ENCODE results near the gene WDR33. TPM values are rescaled to one million over a fixed set of nuclear protein-coding genes. Genes with fewer than 3 reads are reported as not detected.
"Not testable (repeated sequence)": the region's sequence is repeated elsewhere in the genome, so short reads cannot be mapped to it uniquely, and the experiment has no call there.

WDR33 gene
- total RNA-seq, 4 donors from 2014 or later, result 25.8 to 35.3 (median 33.3) TPM

DNA sequence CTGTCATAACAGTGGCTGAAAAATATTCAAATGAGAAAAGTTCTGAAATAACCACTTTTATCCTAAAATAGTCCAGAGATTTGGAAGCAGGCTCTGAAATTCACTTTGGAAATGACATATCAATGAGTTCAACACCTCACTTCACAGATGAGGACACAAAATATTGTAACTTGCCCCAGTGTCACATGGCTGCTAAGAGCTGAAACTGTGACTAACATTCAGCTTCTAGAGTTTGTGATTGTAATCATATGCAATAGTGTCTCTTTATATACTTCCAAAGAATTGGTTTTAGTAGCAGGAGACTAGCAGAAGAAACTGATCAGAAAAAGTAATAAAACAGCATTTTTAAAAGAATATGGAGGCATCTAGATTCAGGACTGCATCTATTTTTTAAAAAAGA lies 57.6 kb downstream of the WDR33 start:
- no peaks in the 10 kb centered on the region for H3K27me3 ChIP-seq
- intact Hi-C loops (cut with DNase I), result loop anchor here (10.0 kb wide), 1 partner anchor 51 kb away; no protein-coding TSS in a partner anchor
- TF ChIP-seq EP300 (IDR thresholded peaks at IDR 0.05) (no peak), POLR2A (IDR thresholded peaks at IDR 0.05; ENCODE audit: low read depth) (no peak), POLR2AphosphoS5 (IDR thresholded peaks at IDR 0.05) (no peak)
- TF ChIP-seq, protein P1, sequence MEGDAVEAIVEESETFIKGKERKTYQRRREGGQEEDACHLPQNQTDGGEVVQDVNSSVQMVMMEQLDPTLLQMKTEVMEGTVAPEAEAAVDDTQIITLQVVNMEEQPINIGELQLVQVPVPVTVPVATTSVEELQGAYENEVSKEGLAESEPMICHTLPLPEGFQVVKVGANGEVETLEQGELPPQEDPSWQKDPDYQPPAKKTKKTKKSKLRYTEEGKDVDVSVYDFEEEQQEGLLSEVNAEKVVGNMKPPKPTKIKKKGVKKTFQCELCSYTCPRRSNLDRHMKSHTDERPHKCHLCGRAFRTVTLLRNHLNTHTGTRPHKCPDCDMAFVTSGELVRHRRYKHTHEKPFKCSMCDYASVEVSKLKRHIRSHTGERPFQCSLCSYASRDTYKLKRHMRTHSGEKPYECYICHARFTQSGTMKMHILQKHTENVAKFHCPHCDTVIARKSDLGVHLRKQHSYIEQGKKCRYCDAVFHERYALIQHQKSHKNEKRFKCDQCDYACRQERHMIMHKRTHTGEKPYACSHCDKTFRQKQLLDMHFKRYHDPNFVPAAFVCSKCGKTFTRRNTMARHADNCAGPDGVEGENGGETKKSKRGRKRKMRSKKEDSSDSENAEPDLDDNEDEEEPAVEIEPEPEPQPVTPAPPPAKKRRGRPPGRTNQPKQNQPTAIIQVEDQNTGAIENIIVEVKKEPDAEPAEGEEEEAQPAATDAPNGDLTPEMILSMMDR (IDR thresholded peaks at IDR 0.05), result no peak

DNA sequence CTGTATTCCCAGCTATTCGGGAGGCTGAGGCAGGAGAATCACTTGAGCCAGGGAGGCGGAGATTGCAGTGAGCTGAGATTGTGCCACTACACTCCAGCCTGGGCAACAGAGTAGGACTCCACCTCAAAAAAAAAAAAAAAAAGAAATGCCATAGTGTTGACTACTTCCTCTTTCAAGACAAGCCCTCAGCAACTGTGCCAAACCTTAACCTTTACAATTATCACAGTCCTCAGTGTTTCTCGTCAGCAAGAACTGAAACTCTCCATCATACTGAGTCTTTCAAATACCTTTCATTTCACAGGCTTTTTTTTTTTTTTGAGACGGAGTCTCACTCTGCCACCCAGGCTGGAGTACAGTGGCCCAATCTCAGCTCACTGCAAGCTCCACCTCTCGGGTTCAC lies 61.4 kb downstream of the WDR33 start:
- H3K4me3 ChIP-seq; intact Hi-C loops (cut with DNase I); H3K27me3 ChIP-seq; H3K9me3 ChIP-seq; DNase-seq (ENCODE audit: extremely low spot score): not testable (repeated sequence)
- WGBS, result 75% methylated on average over 5 of the region's 5 CpGs
- Histone ChIP-seq H3K27ac (replicated peaks in 1 of 4) (peak overlapping the region in 2 of 4 donors; percentile 36 to 56), H3K4me1 (peaks cover 3 to 31% (median 23%) of the 10 kb centered on the region in 4 donors), H3K36me3 (peaks cover 0 to 31% (median 15%) of the 10 kb centered on the region in 4 donors)

More for the DNA sequence above, 57.6 kb downstream of the WDR33 start:
- peaks cover 0 to 27% (median 10%) of the 10 kb centered on the region in 4 donors for H3K36me3 ChIP-seq
- DNase-seq (ENCODE audit: extremely low spot score), result no peak
- no peak overlapping the region for H3K4me3 ChIP-seq
- H3K27ac ChIP-seq (replicated peaks in 1 of 4), result no peak overlapping the region
- no peaks in the 10 kb centered on the region for H3K9me3 ChIP-seq
- H3K4me1 ChIP-seq, result peaks cover 3 to 11% (median 9%) of the 10 kb centered on the region in 4 donors

DNA sequence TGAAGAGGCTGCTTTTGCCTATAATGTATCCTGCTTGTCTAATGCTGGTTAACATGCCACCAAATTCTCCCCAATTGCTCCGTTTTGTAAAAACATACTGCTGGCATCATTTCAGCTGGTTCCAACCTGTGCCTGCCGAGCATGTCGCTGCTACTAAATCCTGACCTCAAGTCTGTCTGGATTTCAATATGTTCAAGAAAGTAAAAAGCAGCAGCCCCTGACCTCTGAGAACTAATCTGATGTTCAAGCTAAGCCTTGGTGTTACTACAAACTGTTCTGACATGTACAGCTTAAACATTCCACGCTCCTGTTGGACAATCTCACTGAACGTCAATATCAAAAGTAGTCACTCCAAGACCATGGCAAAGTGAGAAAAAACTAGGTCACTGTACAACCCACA lies 63.4 kb downstream of the WDR33 start:
- no peak for TF ChIP-seq POLR2A (IDR thresholded peaks at IDR 0.05; ENCODE audit: low read depth)
- no peak for TF ChIP-seq EP300 (IDR thresholded peaks at IDR 0.05)
- TF ChIP-seq, protein P1 (IDR thresholded peaks at IDR 0.05), result no peak
- TF ChIP-seq POLR2AphosphoS5 (IDR thresholded peaks at IDR 0.05), result no peak
- 91% methylated on average over 5 of the region's 5 CpGs for WGBS
- intact Hi-C loops (cut with DNase I), result no loop called here

DNA sequence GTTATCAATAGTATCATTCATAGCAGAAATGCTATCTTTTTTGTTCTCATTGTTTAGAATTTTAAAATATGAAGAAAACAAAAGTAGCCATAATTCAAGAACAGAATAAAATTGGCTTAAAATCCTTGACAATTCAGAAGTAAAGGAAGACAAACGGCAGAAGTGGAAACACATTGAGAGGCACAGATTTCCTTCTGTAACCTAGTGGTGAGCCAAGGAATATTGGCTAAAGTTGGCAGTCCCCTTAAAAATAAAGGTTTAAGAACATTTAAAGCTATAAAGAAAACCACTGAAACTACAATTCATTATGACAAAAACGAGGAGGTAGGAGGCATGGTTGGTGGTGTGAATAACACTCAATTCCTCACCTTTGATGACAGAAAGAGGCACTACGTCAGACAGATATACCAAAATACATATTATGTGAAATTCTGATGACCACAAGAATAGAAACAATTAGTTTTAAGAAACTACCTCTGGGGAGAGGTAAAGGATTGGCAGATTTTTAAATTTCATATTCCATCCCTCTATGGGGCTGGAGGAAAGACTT lies 67.4 kb downstream of the WDR33 start:
- no peaks in the 10 kb centered on the region for H3K9me3 ChIP-seq
- intact Hi-C loops (cut with DNase I), result no loop called here
- no peak for TF ChIP-seq POLR2A (IDR thresholded peaks at IDR 0.05; ENCODE audit: low read depth)
- no peak for TF ChIP-seq EP300 (IDR thresholded peaks at IDR 0.05)
- TF ChIP-seq POLR2AphosphoS5 (IDR thresholded peaks at IDR 0.05), result no peak
- TF ChIP-seq, protein P1 (IDR thresholded peaks at IDR 0.05), result no peak
- no peaks in the 10 kb centered on the region for H3K27me3 ChIP-seq
- DNase-seq (ENCODE audit: extremely low spot score), result no peak
- peaks cover 0 to 31% (median 14%) of the 10 kb centered on the region in 4 donors for H3K36me3 ChIP-seq
- no peak overlapping the region for H3K27ac ChIP-seq (replicated peaks in 1 of 4)
- 70% methylated on average over 3 of the region's 3 CpGs for WGBS
- peaks cover 0 to 38% (median 21%) of the 10 kb centered on the region in 4 donors for H3K4me1 ChIP-seq
- H3K4me3 ChIP-seq, result no peak overlapping the region

More for the DNA sequence above, 63.4 kb downstream of the WDR33 start:
- no peak overlapping the region for H3K4me3 ChIP-seq
- no peak for DNase-seq (ENCODE audit: extremely low spot score)
- H3K9me3 ChIP-seq, result no peaks in the 10 kb centered on the region
- H3K27me3 ChIP-seq, result no peaks in the 10 kb centered on the region
- H3K4me1 ChIP-seq, result peaks cover 3 to 35% (median 26%) of the 10 kb centered on the region in 4 donors
- H3K36me3 ChIP-seq, result peaks cover 0 to 33% (median 15%) of the 10 kb centered on the region in 4 donors
- no peak overlapping the region for H3K27ac ChIP-seq (replicated peaks in 1 of 4)

DNA sequence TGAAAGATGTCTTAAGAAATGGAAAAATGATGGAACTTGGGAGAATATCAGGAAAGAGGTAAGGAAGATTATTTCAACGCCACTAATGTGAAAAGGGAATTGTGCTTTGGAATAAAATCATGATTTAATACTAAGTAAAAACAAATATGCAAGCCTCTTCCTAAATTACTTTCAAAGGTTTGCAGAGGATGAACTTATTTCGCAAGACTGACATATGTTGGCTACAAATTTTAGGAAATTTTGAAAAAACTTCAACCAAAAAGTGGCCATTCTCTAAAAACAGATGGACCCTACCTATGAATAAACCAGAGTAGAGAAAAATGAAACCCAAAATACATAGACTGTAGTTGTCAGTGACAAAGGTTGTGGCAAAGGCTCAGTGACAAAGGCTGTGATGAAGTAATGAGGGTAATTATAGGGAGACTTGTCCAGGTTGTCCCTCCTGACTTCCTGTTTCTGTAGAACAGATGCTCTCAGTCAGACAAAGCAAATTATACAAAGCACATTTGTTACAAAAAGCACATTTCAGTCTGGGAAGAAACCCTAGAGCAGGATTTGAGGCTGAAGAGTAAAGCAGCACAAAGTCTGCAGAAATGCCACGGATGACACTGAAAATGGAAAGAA lies 70.2 kb downstream of the WDR33 start:
- TF ChIP-seq, protein P1 (IDR thresholded peaks at IDR 0.05), result no peak
- TF ChIP-seq POLR2AphosphoS5 (IDR thresholded peaks at IDR 0.05) (no peak), EP300 (IDR thresholded peaks at IDR 0.05) (no peak), POLR2A (IDR thresholded peaks at IDR 0.05; ENCODE audit: low read depth) (no peak)
- 92% methylated on average over 3 of the region's 3 CpGs for WGBS
- Histone ChIP-seq H3K36me3 (peaks cover 0 to 23% (median 11%) of the 10 kb centered on the region in 4 donors), H3K4me3 (no peak overlapping the region), H3K27me3 (no peaks in the 10 kb centered on the region), H3K4me1 (peaks cover 0 to 32% (median 16%) of the 10 kb centered on the region in 4 donors), H3K27ac (replicated peaks in 1 of 4) (no peak overlapping the region), H3K9me3 (no peaks in the 10 kb centered on the region)
- DNase-seq (ENCODE audit: extremely low spot score), result no peak
- intact Hi-C loops (cut with DNase I), result no loop called here
